ENCODE measurements around the gene ANKRD39. TPM values are rescaled to one million over a fixed set of nuclear protein-coding genes. Genes with fewer than 3 reads are reported as not detected.
"Not testable (repeated sequence)": the region's sequence is repeated elsewhere in the genome, so short reads cannot be mapped to it uniquely, and the experiment has no call there.

Gene ANKRD39
- total RNA-seq, 1 experiment from 2014 or later: 11.9 TPM

- no peak for DNase-seq (ENCODE audit: low read depth)
These were observed 12.9 kb upstream of the ANKRD39 start for GRCh38 chr2:96870626-96871255.

GRCh38 chr2:96869822-96870625 is 12.2 kb upstream of the ANKRD39 start, which contains the start of gene SEMA4C:
Gene SEMA4C, minus strand, starts transcription at chr2:96870080. Its CDS starts 2,194 bp downstream, at chr2:96867886.
- peak; percentile 29 for DNase-seq (ENCODE audit: low read depth)

GRCh38 chr2:96869281-96869821 is 11.5 kb upstream of the ANKRD39 start:
- DNase-seq (ENCODE audit: low read depth): peak; percentile 75

- DNase-seq (ENCODE audit: low read depth): peak; percentile 83
These were observed 10.9 kb upstream of the ANKRD39 start for GRCh38 chr2:96868555-96869280.

- no peak for DNase-seq (ENCODE audit: low read depth)
These were observed 10.1 kb upstream of the ANKRD39 start for GRCh38 chr2:96867756-96868554.

DNA sequence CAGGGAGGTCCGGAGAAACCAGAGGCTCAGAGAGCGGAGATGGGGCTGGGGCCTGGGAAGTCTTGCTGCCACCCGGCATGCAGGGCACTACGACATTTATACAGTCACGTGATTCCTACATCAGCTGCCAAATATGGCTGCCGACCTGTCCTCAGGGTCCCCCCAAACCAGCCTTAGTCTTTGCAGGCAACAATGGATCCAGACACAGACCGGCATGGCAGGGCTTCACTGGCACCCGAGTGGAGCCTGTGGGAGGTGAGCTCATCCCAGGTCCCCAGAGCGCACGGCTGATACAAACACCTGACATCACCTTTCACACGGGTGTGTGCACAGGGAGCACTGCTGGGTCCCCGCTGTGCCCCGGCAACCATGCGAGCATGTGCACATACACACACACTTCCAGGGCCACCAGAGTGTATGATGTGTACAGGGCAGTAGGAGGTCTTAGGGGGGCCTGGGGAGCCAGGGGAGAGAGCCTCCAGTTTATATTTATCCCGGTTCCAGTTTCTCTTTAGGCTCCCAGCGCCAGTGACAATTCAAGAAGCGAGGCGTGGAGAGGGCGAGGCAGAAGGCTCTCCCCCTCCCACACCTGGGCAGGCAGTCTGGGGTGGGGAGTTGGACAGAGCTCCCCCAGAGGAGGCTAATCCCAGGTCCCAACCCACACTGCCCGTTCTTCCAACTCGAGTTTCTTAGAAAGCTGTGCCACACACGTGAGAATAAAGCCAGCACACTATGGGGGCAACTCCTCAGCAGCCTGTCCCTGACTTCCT is 9.4 kb upstream of the ANKRD39 start:
- no peak for DNase-seq (ENCODE audit: low read depth)

DNA sequence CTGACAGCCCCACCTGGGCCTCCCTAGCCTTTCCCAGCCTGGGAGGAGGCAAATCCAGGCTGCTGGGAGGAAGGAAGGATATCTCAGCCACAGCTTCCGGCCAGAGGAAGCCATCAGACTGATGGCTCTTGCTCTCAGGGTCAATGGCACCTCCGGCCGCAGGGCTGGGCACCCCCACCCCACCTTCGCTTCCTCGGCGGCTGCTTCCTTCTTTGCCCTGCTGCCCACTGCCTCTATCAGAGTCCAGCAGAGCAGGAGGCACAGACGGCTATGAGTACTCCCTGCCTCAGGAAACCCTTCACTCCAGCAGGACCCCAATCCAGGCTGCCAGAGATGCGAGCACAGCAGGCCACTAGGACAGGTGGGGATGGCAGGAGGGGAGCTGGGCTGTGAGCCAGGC is 8.8 kb upstream of the ANKRD39 start:
- DNase-seq (ENCODE audit: low read depth): no peak

- no peak for DNase-seq (ENCODE audit: low read depth)
These were observed 8.3 kb upstream of the ANKRD39 start for GRCh38 chr2:96866149-96866548.

GRCh38 chr2:96865654-96866053 is 7.8 kb upstream of the ANKRD39 start:
- no peak for DNase-seq (ENCODE audit: low read depth)

GRCh38 chr2:96864343-96865091 is 6.7 kb upstream of the ANKRD39 start:
- no peak for DNase-seq (ENCODE audit: low read depth)

DNA sequence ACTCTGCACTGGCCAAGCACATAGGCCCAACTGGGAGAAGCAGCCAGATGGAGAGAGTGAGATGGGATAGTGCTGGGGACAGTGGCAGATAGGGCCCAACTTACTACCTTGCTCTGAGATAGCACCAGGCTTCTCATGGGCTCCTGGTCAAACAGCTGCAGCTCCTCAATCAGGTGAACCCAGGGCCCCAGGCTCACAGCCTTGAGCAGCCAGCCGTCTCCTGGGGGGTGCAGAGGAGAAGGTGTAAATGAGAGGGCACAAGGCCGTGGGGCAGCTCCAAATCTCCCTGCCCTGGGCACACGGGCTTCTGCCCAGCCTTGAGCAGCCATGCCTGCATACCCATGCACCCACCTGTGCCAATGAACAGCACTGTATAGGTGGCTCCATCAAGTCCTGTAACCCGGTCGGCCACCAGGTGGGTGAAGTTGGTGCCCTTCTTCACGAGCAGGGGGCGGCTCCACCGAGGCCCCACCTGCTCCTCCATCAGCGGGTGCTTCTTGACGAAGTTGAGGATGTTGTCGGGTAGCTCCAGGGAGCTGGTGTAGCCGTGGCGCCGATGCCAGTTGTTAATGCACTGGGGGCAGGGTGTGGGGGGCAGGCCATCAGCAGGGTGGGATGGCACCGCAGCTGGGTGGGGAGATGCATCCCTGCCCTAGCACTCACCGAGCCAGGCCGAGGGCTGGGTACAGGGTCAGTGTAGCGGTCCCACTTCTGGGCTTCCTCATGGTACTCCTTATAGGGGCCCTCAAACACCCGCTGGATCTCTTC is 5.9 kb upstream of the ANKRD39 start:
- DNase-seq (ENCODE audit: low read depth): no peak

GRCh38 chr2:96863056-96863455 is 5.2 kb upstream of the ANKRD39 start:
- DNase-seq (ENCODE audit: low read depth): not testable (repeated sequence)

GRCh38 chr2:96861074-96861473 is 3.3 kb upstream of the ANKRD39 start:
- no peak for DNase-seq (ENCODE audit: low read depth)

DNA sequence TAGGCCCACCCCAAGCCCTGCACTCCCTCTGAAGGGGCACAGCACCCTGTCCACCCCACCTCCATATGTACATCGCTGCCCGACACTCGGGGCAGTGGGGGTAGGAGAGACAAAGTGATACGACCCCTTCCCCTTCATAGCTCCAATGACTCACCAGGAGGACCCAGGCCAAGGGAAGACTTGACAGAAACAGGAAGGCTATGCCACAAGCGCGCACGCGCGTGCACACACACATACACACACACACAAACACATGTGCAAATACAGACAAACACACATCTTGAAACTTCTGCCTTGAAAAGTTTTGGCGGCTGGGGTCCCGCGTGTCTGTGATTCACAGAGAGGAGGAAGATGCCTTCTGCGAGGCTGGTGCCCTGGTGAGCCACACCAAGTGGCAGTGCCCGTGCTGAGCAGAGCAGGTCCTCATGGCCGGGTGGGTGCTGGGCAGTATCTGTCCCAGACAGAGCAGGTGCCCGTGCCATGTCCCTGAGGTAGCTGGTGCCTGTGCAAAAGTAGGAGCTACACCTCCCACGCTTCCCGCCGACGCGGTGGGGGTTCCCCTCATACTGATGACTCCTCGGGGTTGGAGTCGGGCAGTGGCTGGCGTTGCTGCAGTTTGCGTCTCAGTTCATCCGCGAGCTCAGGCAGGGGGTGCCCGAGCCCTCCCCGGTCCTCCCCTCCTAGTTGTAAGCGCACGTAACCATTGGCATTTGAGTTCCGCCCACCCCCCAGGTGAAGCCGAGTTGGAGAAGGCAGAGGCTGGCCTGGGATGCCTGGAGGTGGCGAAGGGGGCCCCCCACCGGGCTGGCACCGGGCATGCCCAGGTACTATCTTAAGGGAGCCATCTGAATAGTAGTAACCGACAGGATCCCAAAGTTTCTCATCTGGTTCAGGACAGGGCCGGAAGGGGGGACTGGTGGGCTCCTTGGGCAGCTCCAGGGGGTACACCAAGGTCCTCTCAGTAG is 2.5 kb upstream of the ANKRD39 start:
- DNase-seq (ENCODE audit: low read depth): no peak

DNA sequence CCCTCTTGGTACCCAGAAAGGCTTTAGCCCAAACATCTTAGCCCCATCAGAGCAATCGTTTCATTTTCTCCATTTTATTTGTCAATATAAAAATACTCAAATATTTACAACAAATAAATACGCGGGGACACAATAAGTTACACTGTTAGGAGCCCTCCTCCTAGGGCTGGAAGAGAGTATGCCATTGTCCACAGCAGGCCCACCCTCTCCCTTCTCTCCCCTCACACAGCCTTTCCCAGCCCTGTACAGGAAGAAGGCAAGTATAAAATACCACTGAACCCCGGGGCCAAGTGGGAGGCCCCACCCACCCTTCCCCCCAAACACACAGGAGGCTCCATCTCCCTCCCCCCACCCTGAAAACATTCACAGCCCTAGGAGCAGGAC is 1.9 kb upstream of the ANKRD39 start:
- no peak for DNase-seq (ENCODE audit: low read depth)

DNA sequence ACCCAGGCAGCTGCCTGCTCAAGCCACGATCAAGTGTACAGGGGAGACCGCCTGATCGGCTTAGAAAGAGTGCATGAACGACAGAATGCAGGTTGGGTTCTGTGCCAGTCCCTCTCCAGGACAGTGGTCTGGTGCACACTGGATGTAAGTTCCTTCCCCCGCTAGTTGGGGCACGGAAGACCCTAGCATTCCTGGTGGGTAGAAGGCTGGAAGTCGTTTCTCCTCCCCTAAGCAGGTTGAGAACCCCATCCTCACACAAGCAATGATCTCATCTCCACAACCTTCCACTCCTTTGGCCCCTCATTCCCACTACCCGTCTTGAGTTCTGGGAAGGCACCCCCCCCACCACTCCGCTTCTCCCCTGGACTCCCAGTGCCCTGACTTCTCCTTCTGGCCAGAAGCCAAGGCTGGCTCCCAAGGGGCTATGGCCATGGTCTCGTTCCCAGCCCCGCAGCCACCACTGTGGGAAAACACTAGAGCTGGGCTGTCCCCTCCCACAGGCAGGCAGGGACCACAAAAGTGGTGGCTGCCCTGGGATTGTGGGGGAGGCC is 1.4 kb upstream of the ANKRD39 start:
- DNase-seq (ENCODE audit: low read depth): no peak

GRCh38 chr2:96856776-96857666 is 795 bp downstream of the ANKRD39 start:
- peak; percentile 38 for DNase-seq (ENCODE audit: low read depth)
